ENCODE results near the gene ZSCAN4.

Gene ZSCAN4

DNA sequence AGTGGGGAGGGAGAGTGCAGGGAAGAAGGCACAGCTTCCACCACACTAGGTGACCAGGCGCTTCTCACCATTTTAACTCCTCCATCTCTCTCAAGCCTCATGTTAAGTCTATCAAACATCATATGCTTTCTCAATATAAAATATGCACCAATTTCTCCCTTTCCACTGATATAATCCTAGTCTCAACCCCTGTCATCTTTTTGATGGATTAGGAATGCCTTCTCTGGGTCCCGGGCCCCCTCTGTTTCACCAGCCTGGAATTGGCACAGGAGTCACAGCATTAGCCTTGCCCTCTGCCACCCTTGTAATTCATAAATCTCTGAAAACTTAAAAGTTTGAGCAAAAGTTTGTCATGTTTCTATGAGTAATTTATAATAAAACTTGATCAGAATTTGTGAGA, at the start of gene ZSCAN4:
Gene ZSCAN4, plus strand, starts transcription at position 301 of the 400 bp plus-strand sequence. CDS start 7,211 bp downstream, outside the sequence.
- no peak for ATAC-seq

DNA sequence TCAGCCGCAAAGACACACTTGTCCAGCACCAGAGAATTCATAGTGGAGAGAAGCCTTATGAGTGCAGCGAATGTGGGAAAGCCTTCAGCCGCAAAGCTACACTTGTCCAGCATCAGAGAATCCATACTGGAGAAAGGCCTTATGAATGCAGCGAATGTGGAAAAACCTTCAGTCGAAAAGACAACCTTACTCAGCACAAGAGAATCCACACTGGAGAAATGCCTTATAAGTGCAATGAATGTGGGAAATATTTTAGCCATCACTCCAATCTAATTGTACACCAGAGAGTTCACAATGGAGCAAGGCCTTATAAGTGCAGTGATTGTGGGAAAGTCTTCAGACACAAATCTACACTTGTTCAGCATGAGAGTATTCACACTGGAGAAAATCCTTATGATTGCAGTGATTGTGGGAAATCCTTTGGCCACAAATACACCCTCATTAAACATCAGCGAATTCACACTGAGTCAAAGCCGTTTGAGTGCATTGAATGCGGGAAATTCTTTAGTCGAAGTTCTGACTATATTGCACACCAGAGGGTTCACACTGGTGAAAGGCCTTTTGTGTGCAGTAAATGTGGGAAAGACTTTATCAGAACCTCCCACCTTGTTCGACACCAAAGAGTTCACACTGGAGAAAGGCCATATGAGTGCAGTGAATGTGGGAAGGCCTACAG, 47.9 kb upstream of the ZSCAN4 start:
- no peak for ATAC-seq

DNA sequence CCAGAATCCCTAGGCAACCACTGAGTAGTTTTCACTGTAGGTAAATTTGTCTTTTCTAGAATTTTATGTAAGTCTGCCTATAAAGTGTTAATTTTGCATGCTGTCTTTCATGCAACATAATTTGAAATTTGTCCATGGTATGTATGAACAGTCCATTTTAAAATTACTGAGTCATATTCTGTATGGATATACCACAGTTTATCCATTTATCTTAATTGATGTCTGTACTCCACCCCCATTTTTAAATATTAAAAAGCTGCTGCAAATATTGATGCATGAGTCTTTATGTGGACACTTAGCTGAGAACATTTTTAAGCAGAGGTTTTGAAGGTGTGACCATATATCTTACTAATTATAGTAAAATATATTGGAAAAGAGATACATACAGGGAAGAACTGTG, 45.6 kb upstream of the ZSCAN4 start:
- no peak for ATAC-seq

DNA sequence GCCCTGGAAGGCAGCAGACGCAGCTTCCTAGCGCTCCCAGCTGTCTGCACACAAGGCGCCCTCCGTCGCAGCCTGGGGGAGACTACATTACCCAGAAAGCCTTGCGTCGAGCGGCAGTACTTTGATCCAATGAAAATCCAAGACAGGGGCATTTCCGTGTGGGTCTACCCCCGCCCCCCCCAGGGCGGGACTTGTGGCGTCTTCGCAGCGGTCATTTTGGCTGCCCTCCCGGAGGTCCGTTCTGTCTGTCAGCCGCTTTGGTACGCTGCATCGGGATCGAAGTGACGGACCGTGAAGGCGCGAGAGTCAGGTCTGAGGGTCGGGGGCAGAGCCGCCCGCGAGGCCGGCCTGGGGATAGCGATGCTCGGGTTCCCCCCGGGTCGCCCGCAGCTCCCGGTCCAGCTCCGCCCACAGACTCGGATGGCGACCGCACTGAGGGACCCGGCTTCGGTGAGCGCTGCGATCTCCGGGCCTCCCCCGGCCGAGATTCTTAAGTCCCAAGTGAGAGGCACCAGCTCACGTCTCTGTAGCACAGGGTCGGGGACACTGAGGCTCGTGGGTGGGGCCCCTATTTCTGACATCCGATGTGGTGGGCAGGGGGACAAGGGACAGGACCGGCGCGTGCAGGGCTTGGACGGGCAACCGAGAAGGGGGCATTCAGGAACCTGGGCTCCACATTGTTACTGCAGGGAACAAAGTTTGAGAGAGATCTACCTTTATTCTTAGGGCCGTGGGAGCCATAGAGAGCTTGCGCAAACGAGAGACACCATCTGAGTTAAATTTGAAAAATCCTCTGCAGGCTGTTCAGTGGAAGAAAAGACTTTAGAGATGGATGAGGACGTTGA, 35.5 kb upstream of the ZSCAN4 start, which contains the start of gene ZNF211:
Gene ZNF211, plus strand, starts transcription at position 182 of the 845 bp plus-strand sequence. Its CDS starts 179 bp downstream, at position 361.
- ATAC-seq: peak; percentile 100

- no peak for ATAC-seq
These were observed 35.0 kb upstream of the ZSCAN4 start for GRCh38 chr19:57633832-57634131.

GRCh38 chr19:57637379-57637778, 31.4 kb upstream of the ZSCAN4 start:
- ATAC-seq: no peak

GRCh38 chr19:57641715-57642234, 27.0 kb upstream of the ZSCAN4 start:
- ATAC-seq: no peak

GRCh38 chr19:57642396-57643046, 26.2 kb upstream of the ZSCAN4 start:
- ATAC-seq: no peak

GRCh38 chr19:57643734-57644133, 25.0 kb upstream of the ZSCAN4 start:
- ATAC-seq: no peak

- no peak for ATAC-seq
These were observed 20.3 kb upstream of the ZSCAN4 start for GRCh38 chr19:57648331-57649003.

- no peak for ATAC-seq
These were observed 17.1 kb upstream of the ZSCAN4 start for GRCh38 chr19:57651654-57651996.

DNA sequence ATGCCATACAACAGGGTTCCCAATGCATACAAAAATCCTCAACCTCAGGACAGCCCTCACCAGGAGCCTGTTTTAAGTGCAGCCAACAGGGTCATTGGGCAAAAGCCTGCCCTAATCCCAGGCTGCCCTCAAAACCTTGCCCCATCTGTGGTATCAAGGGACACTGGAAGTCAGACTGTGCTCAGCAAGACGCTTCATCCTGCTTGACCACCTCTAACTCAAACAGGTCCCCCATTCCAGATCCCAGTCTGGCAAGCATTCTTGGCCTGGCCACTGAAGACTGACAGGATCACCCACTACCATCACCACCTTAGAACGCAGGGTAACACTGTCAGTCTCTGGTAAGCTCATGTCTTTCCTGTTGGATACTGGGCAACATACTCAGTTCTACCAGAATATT, 15.0 kb upstream of the ZSCAN4 start:
- ATAC-seq: no peak

DNA sequence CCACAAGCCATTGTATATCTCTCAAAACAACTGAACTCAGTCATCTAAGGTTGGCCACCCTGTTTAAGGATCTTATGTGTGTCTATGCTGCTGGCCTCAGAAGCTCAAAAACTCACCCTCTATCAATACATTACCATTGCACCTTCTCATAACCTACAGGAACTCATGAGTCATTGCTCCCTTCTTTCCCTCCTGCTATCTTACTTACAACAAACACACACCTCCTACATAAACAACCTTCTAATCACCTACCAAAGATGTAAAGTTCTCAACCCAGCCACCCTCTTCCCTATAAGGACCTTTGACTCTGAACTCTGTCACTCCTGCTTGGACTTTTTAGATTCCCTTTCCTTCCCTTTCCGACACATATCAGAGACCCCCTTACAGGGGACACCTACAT, 13.3 kb upstream of the ZSCAN4 start:
- ATAC-seq: no peak

- no peak for ATAC-seq
These were observed 12.4 kb upstream of the ZSCAN4 start for GRCh38 chr19:57656346-57656745.

DNA sequence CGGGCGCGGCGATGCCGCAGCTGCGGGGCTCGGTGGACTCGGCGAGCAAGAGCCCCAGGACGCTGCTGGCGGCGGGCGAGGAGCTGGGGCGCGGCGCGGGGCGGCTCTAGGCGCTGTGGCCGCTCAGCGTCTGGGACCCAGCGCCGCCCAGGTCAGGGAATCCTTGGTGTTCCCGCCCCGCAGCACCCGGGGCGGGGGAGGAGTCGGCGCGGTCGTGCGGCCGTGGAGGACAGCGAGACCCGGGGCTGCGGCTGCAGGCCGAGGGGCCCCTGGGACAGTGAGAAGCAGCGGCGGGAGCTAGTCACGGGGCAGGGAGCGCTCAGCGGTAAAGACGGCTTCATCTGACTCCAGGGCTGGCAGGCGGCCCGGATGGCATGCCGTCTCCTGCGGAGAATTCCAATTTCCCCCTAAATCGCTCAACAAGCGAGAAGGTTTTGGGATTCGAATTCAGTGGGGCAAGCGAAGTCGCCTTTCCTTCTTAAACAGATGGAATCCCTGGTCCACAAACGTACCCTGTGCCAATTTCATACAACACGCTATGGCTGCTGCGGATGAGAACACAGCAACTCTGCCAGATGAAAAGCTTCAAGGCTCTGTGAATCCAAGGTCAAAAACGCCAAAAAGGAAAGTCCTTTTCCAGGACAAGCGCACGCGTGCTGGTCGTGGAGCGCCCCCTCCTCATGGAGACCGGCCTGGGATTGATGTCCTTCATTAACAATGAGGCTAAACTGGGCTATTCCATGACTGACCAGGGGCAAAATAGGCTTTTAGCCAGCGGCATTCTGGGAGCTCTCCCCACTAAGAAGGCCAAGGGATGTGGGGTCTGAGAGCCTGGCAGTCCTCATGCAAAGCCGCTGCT, 4.2 kb upstream of the ZSCAN4 start:
- no peak for ATAC-seq

DNA sequence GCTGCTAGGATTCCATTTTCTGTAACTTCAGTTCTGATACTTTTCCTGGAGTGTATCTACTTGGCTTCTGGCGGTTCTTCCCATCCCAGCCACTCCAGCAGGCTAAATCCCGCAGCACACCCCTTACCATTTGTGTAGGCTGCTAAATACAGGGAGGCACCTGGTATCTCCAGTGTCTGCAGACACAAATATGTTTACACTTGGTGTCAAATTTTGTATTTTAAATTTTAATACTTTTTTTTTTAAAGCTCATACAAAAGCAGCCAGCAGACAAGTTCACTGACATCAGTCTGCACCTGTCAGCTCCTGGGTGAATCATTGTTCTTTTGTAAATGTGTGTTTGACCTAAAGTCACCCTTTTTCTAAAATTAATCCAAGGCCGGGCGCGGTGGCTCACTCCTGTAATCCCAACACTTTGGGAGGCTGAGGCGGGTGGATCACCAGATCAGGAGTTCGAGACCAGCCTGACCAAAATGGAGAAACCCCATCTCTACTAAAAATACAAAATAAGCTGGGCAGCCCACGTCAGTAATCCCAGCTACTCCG, 3.4 kb upstream of the ZSCAN4 start:
- no peak for ATAC-seq

DNA sequence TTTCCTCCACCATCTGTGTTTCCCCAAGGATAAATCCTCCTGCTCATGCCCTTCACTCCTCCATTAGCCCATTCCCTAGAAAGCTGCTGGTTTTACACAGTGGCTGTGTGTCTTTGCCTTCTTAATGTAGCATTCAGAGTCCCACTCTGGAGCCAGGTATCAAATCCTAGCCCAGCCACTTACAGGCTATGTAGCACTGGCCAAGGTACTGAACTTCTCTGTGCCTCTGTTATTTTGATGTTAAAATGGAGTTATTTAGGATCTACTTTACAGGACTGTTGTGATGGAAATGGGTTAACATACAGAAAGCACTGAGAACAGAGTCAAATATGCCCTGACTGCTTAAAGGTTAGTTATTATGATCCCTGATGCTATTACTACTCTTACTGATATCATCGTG, 1.5 kb upstream of the ZSCAN4 start:
- no peak for ATAC-seq

DNA sequence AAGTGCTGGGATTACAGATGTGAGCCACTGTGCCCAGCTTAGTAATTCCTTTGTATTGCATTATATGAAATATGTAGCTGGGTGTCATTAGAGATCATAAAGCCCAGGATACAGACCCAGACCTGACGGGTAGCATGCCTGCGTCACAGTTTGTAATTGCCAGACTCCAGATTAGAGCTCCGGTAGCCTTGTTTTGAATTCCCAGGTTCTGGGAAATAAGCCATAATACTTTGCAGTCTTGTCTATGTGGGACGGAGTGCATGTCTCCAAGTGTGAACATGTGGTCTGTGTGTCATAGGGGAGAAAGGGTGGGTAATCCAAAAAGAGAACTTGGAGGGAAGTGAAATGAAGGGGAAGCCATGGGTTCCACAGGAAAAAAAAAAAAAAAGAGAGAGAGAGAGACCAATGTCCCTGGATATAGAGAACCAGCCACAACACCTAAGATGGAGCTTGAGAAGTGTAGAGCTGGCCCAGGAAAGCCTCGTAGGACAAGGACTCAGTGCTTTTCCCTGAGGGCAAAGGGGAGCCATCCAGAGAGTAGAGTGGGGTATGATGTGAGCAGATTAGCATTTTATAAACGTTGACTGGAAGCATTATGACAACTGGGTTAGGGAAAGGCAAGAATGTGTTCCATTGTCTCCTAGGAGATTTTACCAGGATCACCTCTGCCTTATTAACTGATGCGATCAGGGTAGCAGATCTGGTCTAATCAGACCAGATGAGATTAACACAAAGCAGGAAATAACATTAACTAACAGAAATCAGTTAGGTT, 2.6 kb downstream of the ZSCAN4 start:
- ATAC-seq: no peak

GRCh38 chr19:57672466-57672865, 3.7 kb downstream of the ZSCAN4 start:
- no peak for ATAC-seq

DNA sequence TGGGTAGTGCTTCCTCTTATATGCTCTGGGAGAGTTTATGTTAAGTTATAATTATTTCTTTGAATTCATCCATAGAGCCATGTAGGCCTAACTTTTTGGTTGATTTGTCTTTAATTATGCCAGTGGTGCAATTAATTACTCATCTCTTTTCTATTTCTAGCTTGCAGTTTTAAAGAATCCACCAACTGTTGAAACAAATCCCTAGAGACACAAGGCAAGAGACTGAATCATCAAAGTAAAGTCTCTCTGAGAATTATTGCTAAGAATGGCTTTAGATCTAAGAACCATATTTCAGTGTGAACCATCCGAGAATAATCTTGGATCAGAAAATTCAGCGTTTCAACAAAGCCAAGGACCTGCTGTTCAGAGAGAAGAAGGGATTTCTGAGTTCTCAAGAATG, 7.1 kb downstream of the ZSCAN4 start:
- ATAC-seq: no peak

- no peak for ATAC-seq
These were observed 13.6 kb downstream of the ZSCAN4 start for GRCh38 chr19:57682226-57682766.

Data from activated CD4-positive, CD25-positive, alpha-beta regulatory T cell treated with anti-CD3 and anti-CD28 coated beads, Interleukin-2, amount 50 U/mL, for 24 hours (primary cell).